ENCODE results near the gene ATRN.
A peak's percentile ranks its signal among the peaks of the same experiment; 100 is the strongest.

Gene ATRN

DNA sequence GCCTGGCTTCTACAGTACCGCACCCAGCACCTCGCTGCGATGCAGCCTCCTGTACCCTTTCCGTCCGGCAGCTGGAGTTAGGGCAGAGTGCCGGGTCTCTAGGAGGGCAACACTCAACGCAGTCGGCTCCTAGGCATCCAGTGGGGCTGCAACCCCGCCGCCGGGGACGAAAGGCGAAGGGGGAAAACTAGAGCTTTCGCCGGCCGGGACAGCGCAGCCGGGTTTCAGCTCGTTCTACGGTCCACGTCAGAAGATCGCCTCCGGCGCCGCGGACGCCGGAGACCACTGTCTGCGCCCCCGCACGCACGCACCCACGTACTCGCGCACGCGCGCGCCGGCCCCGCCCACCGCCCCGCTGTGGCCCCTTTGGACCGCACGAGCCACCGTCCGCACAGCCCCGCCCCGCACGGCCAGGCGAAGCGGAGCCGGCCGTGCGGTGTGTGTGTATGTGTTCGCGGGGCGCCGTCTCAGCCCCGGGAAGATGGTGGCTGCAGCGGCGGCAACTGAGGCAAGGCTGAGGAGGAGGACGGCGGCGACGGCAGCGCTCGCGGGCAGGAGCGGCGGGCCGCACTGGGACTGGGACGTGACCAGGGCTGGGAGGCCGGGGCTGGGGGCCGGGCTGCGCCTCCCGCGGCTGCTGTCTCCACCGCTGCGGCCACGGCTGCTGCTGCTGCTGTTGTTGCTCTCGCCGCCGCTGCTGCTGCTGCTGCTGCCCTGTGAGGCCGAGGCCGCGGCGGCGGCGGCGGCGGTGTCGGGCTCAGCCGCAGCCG, at the start of gene ATRN (continued):
- TF ChIP-seq ZNF214 (tag by site-specific recombination; IDR thresholded peaks at IDR 0.05; ENCODE audit: borderline replicate concordance) (no peak), ZNF664 (tag by site-specific recombination; IDR thresholded peaks at IDR 0.05) (no peak), ZNF239 (tag by site-specific recombination; IDR thresholded peaks at IDR 0.05) (no peak), ZNF677 (tag by site-specific recombination; IDR thresholded peaks at IDR 0.05) (no peak), ZNF785 (tag by site-specific recombination; IDR thresholded peaks at IDR 0.05) (no peak), OSR2 (tag by site-specific recombination; IDR thresholded peaks at IDR 0.05) (no peak), KLF9 (tag by site-specific recombination; IDR thresholded peaks at IDR 0.05; ENCODE audit: low read depth) (peak; percentile 64), ZNF610 (tag by site-specific recombination; IDR thresholded peaks at IDR 0.05; ENCODE audit: borderline replicate concordance) (no peak), ZNF248 (tag by site-specific recombination; IDR thresholded peaks at IDR 0.05) (no peak), IKZF3 (tag by site-specific recombination; IDR thresholded peaks at IDR 0.05) (0 out of 2 replicates have a peak, but pooled peaks have one; percentile 23), ZNF112 (tag by site-specific recombination; IDR thresholded peaks at IDR 0.05) (no peak), ZNF707 (tag by site-specific recombination; IDR thresholded peaks at IDR 0.05) (no peak), MZF1 (tag by site-specific recombination; IDR thresholded peaks at IDR 0.05; ENCODE audit: borderline replicate concordance) (no peak), BCL11A (tag by site-specific recombination; IDR thresholded peaks at IDR 0.05; ENCODE audit: low read depth) (no peak), ZNF350 (tag by site-specific recombination; IDR thresholded peaks at IDR 0.05) (no peak), PRDM1 (tag by site-specific recombination; IDR thresholded peaks at IDR 0.05) (no peak), ZNF404 (tag by site-specific recombination; IDR thresholded peaks at IDR 0.05) (no peak), ZBTB20 (tag by site-specific recombination; IDR thresholded peaks at IDR 0.05) (peak; percentile 10; the same call in 1 of the 2 replicates), SP7 (tag by site-specific recombination; IDR thresholded peaks at IDR 0.05) (0 out of 2 replicates have a peak, but pooled peaks have one; percentile 43)
- TF ChIP-seq, protein P1, sequence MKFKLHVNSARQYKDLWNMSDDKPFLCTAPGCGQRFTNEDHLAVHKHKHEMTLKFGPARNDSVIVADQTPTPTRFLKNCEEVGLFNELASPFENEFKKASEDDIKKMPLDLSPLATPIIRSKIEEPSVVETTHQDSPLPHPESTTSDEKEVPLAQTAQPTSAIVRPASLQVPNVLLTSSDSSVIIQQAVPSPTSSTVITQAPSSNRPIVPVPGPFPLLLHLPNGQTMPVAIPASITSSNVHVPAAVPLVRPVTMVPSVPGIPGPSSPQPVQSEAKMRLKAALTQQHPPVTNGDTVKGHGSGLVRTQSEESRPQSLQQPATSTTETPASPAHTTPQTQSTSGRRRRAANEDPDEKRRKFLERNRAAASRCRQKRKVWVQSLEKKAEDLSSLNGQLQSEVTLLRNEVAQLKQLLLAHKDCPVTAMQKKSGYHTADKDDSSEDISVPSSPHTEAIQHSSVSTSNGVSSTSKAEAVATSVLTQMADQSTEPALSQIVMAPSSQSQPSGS (tag by site-specific recombination; IDR thresholded peaks at IDR 0.05; ENCODE audit: low read depth) = no peak
- TF ChIP-seq, protein P2, sequence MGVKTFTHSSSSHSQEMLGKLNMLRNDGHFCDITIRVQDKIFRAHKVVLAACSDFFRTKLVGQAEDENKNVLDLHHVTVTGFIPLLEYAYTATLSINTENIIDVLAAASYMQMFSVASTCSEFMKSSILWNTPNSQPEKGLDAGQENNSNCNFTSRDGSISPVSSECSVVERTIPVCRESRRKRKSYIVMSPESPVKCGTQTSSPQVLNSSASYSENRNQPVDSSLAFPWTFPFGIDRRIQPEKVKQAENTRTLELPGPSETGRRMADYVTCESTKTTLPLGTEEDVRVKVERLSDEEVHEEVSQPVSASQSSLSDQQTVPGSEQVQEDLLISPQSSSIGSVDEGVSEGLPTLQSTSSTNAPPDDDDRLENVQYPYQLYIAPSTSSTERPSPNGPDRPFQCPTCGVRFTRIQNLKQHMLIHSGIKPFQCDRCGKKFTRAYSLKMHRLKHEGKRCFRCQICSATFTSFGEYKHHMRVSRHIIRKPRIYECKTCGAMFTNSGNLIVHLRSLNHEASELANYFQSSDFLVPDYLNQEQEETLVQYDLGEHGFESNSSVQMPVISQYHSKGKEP (tag by site-specific recombination; IDR thresholded peaks at IDR 0.05) = no peak; the same call in none of the 2 replicates
- TF ChIP-seq, protein P3, sequence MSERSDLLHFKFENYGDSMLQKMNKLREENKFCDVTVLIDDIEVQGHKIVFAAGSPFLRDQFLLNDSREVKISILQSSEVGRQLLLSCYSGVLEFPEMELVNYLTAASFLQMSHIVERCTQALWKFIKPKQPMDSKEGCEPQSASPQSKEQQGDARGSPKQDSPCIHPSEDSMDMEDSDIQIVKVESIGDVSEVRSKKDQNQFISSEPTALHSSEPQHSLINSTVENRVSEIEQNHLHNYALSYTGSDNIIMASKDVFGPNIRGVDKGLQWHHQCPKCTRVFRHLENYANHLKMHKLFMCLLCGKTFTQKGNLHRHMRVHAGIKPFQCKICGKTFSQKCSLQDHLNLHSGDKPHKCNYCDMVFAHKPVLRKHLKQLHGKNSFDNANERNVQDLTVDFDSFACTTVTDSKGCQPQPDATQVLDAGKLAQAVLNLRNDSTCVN (tag by site-specific recombination; optimal IDR thresholded peaks at IDR 0.05) = peak; percentile 86
- TF ChIP-seq, protein P4, sequence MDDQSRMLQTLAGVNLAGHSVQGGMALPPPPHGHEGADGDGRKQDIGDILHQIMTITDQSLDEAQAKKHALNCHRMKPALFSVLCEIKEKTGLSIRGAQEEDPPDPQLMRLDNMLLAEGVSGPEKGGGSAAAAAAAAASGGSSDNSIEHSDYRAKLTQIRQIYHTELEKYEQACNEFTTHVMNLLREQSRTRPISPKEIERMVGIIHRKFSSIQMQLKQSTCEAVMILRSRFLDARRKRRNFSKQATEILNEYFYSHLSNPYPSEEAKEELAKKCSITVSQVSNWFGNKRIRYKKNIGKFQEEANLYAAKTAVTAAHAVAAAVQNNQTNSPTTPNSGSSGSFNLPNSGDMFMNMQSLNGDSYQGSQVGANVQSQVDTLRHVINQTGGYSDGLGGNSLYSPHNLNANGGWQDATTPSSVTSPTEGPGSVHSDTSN (CRISPR knock-in tag; IDR thresholded peaks at IDR 0.05) = peak; percentile 80; the same call in 1 of the 2 replicates
- TF ChIP-seq, protein P5, sequence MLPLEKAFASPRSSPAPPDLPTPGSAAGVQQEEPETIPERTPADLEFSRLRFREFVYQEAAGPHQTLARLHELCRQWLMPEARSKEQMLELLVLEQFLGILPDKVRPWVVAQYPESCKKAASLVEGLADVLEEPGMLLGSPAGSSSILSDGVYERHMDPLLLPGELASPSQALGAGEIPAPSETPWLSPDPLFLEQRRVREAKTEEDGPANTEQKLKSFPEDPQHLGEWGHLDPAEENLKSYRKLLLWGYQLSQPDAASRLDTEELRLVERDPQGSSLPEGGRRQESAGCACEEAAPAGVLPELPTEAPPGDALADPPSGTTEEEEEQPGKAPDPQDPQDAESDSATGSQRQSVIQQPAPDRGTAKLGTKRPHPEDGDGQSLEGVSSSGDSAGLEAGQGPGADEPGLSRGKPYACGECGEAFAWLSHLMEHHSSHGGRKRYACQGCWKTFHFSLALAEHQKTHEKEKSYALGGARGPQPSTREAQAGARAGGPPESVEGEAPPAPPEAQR (tag by site-specific recombination; IDR thresholded peaks at IDR 0.05) = no peak
- TF ChIP-seq, protein P6, sequence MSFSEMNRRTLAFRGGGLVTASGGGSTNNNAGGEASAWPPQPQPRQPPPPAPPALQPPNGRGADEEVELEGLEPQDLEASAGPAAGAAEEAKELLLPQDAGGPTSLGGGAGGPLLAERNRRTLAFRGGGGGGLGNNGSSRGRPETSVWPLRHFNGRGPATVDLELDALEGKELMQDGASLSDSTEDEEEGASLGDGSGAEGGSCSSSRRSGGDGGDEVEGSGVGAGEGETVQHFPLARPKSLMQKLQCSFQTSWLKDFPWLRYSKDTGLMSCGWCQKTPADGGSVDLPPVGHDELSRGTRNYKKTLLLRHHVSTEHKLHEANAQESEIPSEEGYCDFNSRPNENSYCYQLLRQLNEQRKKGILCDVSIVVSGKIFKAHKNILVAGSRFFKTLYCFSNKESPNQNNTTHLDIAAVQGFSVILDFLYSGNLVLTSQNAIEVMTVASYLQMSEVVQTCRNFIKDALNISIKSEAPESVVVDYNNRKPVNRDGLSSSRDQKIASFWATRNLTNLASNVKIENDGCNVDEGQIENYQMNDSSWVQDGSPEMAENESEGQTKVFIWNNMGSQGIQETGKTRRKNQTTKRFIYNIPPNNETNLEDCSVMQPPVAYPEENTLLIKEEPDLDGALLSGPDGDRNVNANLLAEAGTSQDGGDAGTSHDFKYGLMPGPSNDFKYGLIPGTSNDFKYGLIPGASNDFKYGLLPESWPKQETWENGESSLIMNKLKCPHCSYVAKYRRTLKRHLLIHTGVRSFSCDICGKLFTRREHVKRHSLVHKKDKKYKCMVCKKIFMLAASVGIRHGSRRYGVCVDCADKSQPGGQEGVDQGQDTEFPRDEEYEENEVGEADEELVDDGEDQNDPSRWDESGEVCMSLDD (tag by site-specific recombination; IDR thresholded peaks at IDR 0.05) = no peak
- TF ChIP-seq, protein P7, sequence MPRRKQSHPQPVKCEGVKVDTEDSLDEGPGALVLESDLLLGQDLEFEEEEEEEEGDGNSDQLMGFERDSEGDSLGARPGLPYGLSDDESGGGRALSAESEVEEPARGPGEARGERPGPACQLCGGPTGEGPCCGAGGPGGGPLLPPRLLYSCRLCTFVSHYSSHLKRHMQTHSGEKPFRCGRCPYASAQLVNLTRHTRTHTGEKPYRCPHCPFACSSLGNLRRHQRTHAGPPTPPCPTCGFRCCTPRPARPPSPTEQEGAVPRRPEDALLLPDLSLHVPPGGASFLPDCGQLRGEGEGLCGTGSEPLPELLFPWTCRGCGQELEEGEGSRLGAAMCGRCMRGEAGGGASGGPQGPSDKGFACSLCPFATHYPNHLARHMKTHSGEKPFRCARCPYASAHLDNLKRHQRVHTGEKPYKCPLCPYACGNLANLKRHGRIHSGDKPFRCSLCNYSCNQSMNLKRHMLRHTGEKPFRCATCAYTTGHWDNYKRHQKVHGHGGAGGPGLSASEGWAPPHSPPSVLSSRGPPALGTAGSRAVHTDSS (tag by site-specific recombination; IDR thresholded peaks at IDR 0.05) = no peak; the same call in 1 of the 2 replicates
- TF ChIP-seq, protein P8, sequence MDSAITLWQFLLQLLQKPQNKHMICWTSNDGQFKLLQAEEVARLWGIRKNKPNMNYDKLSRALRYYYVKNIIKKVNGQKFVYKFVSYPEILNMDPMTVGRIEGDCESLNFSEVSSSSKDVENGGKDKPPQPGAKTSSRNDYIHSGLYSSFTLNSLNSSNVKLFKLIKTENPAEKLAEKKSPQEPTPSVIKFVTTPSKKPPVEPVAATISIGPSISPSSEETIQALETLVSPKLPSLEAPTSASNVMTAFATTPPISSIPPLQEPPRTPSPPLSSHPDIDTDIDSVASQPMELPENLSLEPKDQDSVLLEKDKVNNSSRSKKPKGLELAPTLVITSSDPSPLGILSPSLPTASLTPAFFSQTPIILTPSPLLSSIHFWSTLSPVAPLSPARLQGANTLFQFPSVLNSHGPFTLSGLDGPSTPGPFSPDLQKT (IDR thresholded peaks at IDR 0.05; ENCODE audit: borderline replicate concordance, low read depth, low read length) = no peak
